ENCODE measurements around the gene NKD1. TPM values are rescaled to one million over a fixed set of nuclear protein-coding genes. Genes with fewer than 3 reads are reported as not detected.

NKD1 gene
- total RNA-seq, 1 experiment from 2014 or later, result 0.44 TPM

- H3K36me3 ChIP-seq (ENCODE audit: low read depth), result no peaks in the 10 kb centered on the region
- CTCF ChIA-PET, result no interaction called here
- H3K4me2 ChIP-seq, result no peak overlapping the region
- H2AFZ ChIP-seq, result no peak overlapping the region
- no peaks in the 10 kb centered on the region for H3K27me3 ChIP-seq (ENCODE audit: insufficient read depth, low read depth)
- H3K79me2 ChIP-seq (ENCODE audit: low read depth), result no peaks in the 10 kb centered on the region
- H3K4me3 ChIP-seq, result no peak overlapping the region
- H3K9me2 ChIP-seq (ENCODE audit: insufficient read depth), result no peaks in the 10 kb centered on the region
- TF ChIP-seq CTCF (conservative IDR thresholded peaks at IDR 0.05) (no peak), EZH2 (IDR thresholded peaks at IDR 0.05; ENCODE audit: low read depth) (no peak)
- no peaks in the 10 kb centered on the region for H3F3A ChIP-seq (ENCODE audit: insufficient read depth, low read depth)
- no peak overlapping the region for H3K27ac ChIP-seq
- POLR2A ChIA-PET (ENCODE audit: unreplicated experiment), result no interaction called here
- intact Hi-C loops (cut with micrococcal nuclease; ENCODE audit: unreplicated experiment), result no loop called here
- H4K20me1 ChIP-seq (ENCODE audit: insufficient read depth), result no peaks in the 10 kb centered on the region
- no peak for DNase-seq
- H3K9me3 ChIP-seq (ENCODE audit: insufficient read depth, low read depth), result no peaks in the 10 kb centered on the region
- BruUV-seq (replicated peaks), result no TSS peak
- no peaks in the 10 kb centered on the region for H3K4me1 ChIP-seq (replicated peaks; ENCODE audit: insufficient read depth)
Observed at GRCh38 chr16:50629334-50629733, 81.1 kb downstream of the NKD1 start.

DNA sequence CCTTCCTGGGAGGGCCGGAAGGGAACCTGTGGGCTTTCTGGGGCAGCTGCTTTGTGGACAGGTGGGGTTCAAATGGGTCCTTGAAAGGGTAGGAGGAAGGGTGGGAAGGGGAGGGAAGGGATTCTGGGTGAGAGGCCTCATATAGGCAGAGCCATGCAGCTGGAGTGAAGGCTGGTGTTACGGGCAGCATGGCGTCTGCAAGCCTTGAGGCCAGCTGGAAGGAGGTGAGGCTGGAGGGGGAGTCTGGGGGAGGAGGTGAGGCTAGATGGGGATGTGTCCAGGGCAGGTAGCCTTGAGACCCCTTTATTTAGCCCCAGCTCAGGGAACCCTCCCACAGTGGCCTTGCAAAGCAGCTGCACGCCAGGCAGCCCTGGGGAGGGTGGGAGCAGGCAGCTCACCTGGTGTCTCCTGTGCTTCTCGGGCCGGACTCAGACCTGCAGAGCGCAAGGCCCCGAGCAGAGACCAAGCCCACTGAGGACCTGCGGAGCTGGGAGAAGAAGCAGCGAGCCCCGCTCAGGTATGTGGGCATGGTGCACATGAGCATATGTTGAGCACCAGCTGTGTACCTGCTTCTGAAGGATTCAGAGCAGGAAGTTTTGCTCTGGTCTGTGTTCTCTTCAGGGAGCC is 82.3 kb downstream of the NKD1 start:
- no peak overlapping the region for H3K4me3 ChIP-seq
- no peaks in the 10 kb centered on the region for H3K36me3 ChIP-seq (ENCODE audit: low read depth)
- no peak overlapping the region for H3K4me2 ChIP-seq
- no peak for DNase-seq
- H3K4me1 ChIP-seq (replicated peaks; ENCODE audit: insufficient read depth), result no peaks in the 10 kb centered on the region
- POLR2A ChIA-PET (ENCODE audit: unreplicated experiment), result no interaction called here
- CTCF ChIA-PET, result interaction anchor here (0.6 kb wide), 1 partner anchor 101 kb away, joined by 4 read pairs; no protein-coding TSS in a partner anchor
- H2AFZ ChIP-seq, result no peak overlapping the region
- no peaks in the 10 kb centered on the region for H3K9me3 ChIP-seq (ENCODE audit: insufficient read depth, low read depth)
- BruUV-seq (replicated peaks), result no TSS peak
- no peaks in the 10 kb centered on the region for H3K27me3 ChIP-seq (ENCODE audit: insufficient read depth, low read depth)
- no peaks in the 10 kb centered on the region for H4K20me1 ChIP-seq (ENCODE audit: insufficient read depth)
- no peaks in the 10 kb centered on the region for H3K9me2 ChIP-seq (ENCODE audit: insufficient read depth)
- intact Hi-C loops (cut with micrococcal nuclease; ENCODE audit: unreplicated experiment), result no loop called here
- no peak overlapping the region for H3K27ac ChIP-seq
- no peaks in the 10 kb centered on the region for H3K79me2 ChIP-seq (ENCODE audit: low read depth)
- no peaks in the 10 kb centered on the region for H3F3A ChIP-seq (ENCODE audit: insufficient read depth, low read depth)
- TF ChIP-seq EZH2 (IDR thresholded peaks at IDR 0.05; ENCODE audit: low read depth) (no peak), CTCF (conservative IDR thresholded peaks at IDR 0.05) (no peak)

- no TSS peak for BruUV-seq (replicated peaks)
- Histone ChIP-seq H3K4me3 (no peak overlapping the region), H2AFZ (no peak overlapping the region), H3F3A (ENCODE audit: insufficient read depth, low read depth) (no peaks in the 10 kb centered on the region), H4K20me1 (ENCODE audit: insufficient read depth) (no peaks in the 10 kb centered on the region; the same call in 1 of the 2 replicates), H3K27ac (no peak overlapping the region), H3K4me1 (replicated peaks; ENCODE audit: insufficient read depth) (no peaks in the 10 kb centered on the region), H3K27me3 (ENCODE audit: insufficient read depth, low read depth) (no peaks in the 10 kb centered on the region), H3K9me3 (ENCODE audit: insufficient read depth, low read depth) (no peaks in the 10 kb centered on the region), H3K4me2 (no peak overlapping the region), H3K36me3 (ENCODE audit: low read depth) (no peaks in the 10 kb centered on the region), H3K9me2 (ENCODE audit: insufficient read depth) (no peaks in the 10 kb centered on the region), H3K79me2 (ENCODE audit: low read depth) (no peaks in the 10 kb centered on the region)
- ChIA-PET POLR2A (ENCODE audit: unreplicated experiment) (no interaction called here), CTCF (interaction anchor here (0.6 kb wide), 1 partner anchor 100 kb away, joined by 4 read pairs; no protein-coding TSS in a partner anchor)
- DNase-seq, result no peak
- intact Hi-C loops (cut with micrococcal nuclease; ENCODE audit: unreplicated experiment), result no loop called here
- no peak for TF ChIP-seq EZH2 (IDR thresholded peaks at IDR 0.05; ENCODE audit: low read depth)
- no peak for TF ChIP-seq CTCF (conservative IDR thresholded peaks at IDR 0.05)
Observed at GRCh38 chr16:50631249-50631984, 83.2 kb downstream of the NKD1 start.
